C4-2B (cell line): ENCODE data around the gene ZNF268.

Experiments used
- CTCF ChIP-seq: fragments of 450-650 bp; conservative IDR thresholded peaks from 2 replicates; pipeline ENCODE4 v1.5.1; 2017; ENCODE audit warnings: mild to moderate bottlenecking
- ZFX ChIP-seq: fragments of 450-650 bp; IDR thresholded peaks from 2 replicates; pipeline ENCODE4 v1.6.1; 2017

- no peak for TF ChIP-seq CTCF
- no peak for TF ChIP-seq ZFX
Observed at GRCh38 chr12:133202493-133203343, 21.4 kb downstream of the ZNF268 start.
